ENCODE measurements around the gene ZNF280B.
"Not testable (repeated sequence)": the region's sequence is repeated elsewhere in the genome, so short reads cannot be mapped to it uniquely, and the experiment has no call there.

The ZNF280B gene

GRCh38 chr22:22533417-22533816 is 24.9 kb upstream of the ZNF280B start:
- ATAC-seq, result no peak
- no peak for TF ChIP-seq RARB (CRISPR knock-in tag; IDR thresholded peaks at IDR 0.05)
- no peak for TF ChIP-seq CSDC2 (CRISPR knock-in tag; IDR thresholded peaks at IDR 0.05)
- no peak for TF ChIP-seq ZNF70 (CRISPR knock-in tag; IDR thresholded peaks at IDR 0.05)
- no peak for TF ChIP-seq ZNF8 (CRISPR knock-in tag; IDR thresholded peaks at IDR 0.05)
- no peak for TF ChIP-seq ZC3H10 (CRISPR knock-in tag; IDR thresholded peaks at IDR 0.05)
- no peak for TF ChIP-seq POU6F1 (CRISPR knock-in tag; IDR thresholded peaks at IDR 0.05; ENCODE audit: borderline replicate concordance, low read depth)
- no peak for TF ChIP-seq TOX (CRISPR knock-in tag; IDR thresholded peaks at IDR 0.05; ENCODE audit: borderline replicate concordance)
- TF ChIP-seq ISL1 (CRISPR knock-in tag; IDR thresholded peaks at IDR 0.05), result no peak
- no peak for TF ChIP-seq ZFP30 (CRISPR knock-in tag; IDR thresholded peaks at IDR 0.05)
- TF ChIP-seq CSRNP3 (CRISPR knock-in tag; IDR thresholded peaks at IDR 0.05), result no peak
- TF ChIP-seq CREB5 (CRISPR knock-in tag; IDR thresholded peaks at IDR 0.05; ENCODE audit: low read depth), result no peak

- ATAC-seq, result not testable (repeated sequence)
These were observed 24.1 kb upstream of the ZNF280B start for GRCh38 chr22:22532547-22533071.

- no peak for TF ChIP-seq GLIS3 (CRISPR knock-in tag; IDR thresholded peaks at IDR 0.05)
- TF ChIP-seq SNAI2 (CRISPR knock-in tag; IDR thresholded peaks at IDR 0.05), result no peak
- TF ChIP-seq ZNF8 (CRISPR knock-in tag; IDR thresholded peaks at IDR 0.05), result no peak
- no peak for TF ChIP-seq RARB (CRISPR knock-in tag; IDR thresholded peaks at IDR 0.05)
- TF ChIP-seq CSRNP3 (CRISPR knock-in tag; IDR thresholded peaks at IDR 0.05), result no peak
- TF ChIP-seq TSHZ2 (CRISPR knock-in tag; IDR thresholded peaks at IDR 0.05), result no peak
- TF ChIP-seq ZFP3 (CRISPR knock-in tag; IDR thresholded peaks at IDR 0.05), result no peak
- no peak for TF ChIP-seq ZC3H10 (CRISPR knock-in tag; IDR thresholded peaks at IDR 0.05)
- no peak for TF ChIP-seq ZFP30 (CRISPR knock-in tag; IDR thresholded peaks at IDR 0.05)
- TF ChIP-seq ESRRG (CRISPR knock-in tag; IDR thresholded peaks at IDR 0.05), result no peak
- no peak for TF ChIP-seq CREB5 (CRISPR knock-in tag; IDR thresholded peaks at IDR 0.05; ENCODE audit: low read depth)
- TF ChIP-seq ARNTL (CRISPR knock-in tag; IDR thresholded peaks at IDR 0.05; ENCODE audit: borderline replicate concordance, low read depth), result no peak
- no peak for TF ChIP-seq TCF4 (CRISPR knock-in tag; IDR thresholded peaks at IDR 0.05; ENCODE audit: borderline replicate concordance)
- TF ChIP-seq BACH2 (CRISPR knock-in tag; IDR thresholded peaks at IDR 0.05; ENCODE audit: borderline replicate concordance), result no peak
- TF ChIP-seq PATZ1 (CRISPR knock-in tag; IDR thresholded peaks at IDR 0.05; ENCODE audit: borderline replicate concordance), result no peak
- no peak for TF ChIP-seq TOX (CRISPR knock-in tag; IDR thresholded peaks at IDR 0.05; ENCODE audit: borderline replicate concordance)
- no peak for TF ChIP-seq ZNF70 (CRISPR knock-in tag; IDR thresholded peaks at IDR 0.05)
- no peak for ATAC-seq
These were observed 23.4 kb upstream of the ZNF280B start for GRCh38 chr22:22531770-22532546.
